IMR-90 (cell line): ENCODE measurements around the gene TRIM37. TPM values are rescaled to one million over a fixed set of nuclear protein-coding genes. Genes with fewer than 3 reads are reported as not detected.

Source experiments
- ATAC-seq: fragments of 200-7000 bp; cut with Tn5 transposase; 2 replicates; pipeline ENCODE4 v1.9.1; 2020; ENCODE audit warnings: low read depth, mild to moderate bottlenecking, moderate library complexity
- BruUV-seq: library from RNA; stranded (reverse); fragments of 400-500 nt; replicated peaks from 2 replicates; lab custom pipeline; 2021; lab: Mats Ljungman, UMichigan
- CTCF ChIA-PET: fragments of 300-600 bp; formaldehyde crosslinking; extraction: SDS; loops from one replicate; lab custom pipeline; 2021; ENCODE audit warnings: antibody characterized with exemption; lab: Yijun Ruan, JAX
- POLR2A ChIA-PET: fragments of 300-600 bp; sonication (Branson Sonifier 250); formaldehyde crosslinking; loops from one replicate; lab custom pipeline; 2022; ENCODE audit warnings: antibody characterized with exemption; ENCODE audit not compliant: unreplicated experiment; lab: Charles Lee
- DNase-seq: peaks from one replicate; pipeline ENCODE4 v3.0.0; 2013
- H2AFZ ChIP-seq: replicated peaks from 2 replicates; pipeline ENCODE3; 2013; ENCODE audit warnings: low read length, mild to moderate bottlenecking; ENCODE audit not compliant: poor library complexity
- H2AK5ac ChIP-seq: 2 replicates; pipeline ENCODE4 v1.6.1; 2013; ENCODE audit warnings: low read depth, low read length, inconsistent platforms
- H2AK9ac ChIP-seq: replicated peaks from 2 replicates; pipeline ENCODE3; 2013; ENCODE audit warnings: mild to moderate bottlenecking, low read depth, low read length, moderate library complexity; ENCODE audit not compliant: poor library complexity
- H2BK120ac ChIP-seq: 2 replicates; pipeline ENCODE4 v1.6.1; 2013; ENCODE audit warnings: low read depth, low read length, inconsistent platforms
- H2BK15ac ChIP-seq: 3 replicates; pipeline ENCODE4 v1.6.1; 2013; ENCODE audit warnings: low read depth, low read length, inconsistent platforms
- H2BK20ac ChIP-seq: 2 replicates; pipeline ENCODE4 v1.6.1; 2013; ENCODE audit warnings: low read depth, mild to moderate bottlenecking, inconsistent platforms, low read length, moderate library complexity
- H2BK5ac ChIP-seq: 2 replicates; pipeline ENCODE4 v1.6.1; 2013; ENCODE audit warnings: mild to moderate bottlenecking, low read depth, low read length, inconsistent platforms; ENCODE audit not compliant: poor library complexity, severe bottlenecking
- H3K14ac ChIP-seq: replicated peaks from 2 replicates; pipeline ENCODE4 v1.6.1; 2013; ENCODE audit warnings: low read depth, low read length, inconsistent platforms
- H3K18ac ChIP-seq: 2 replicates; pipeline ENCODE4 v1.6.1; 2013; ENCODE audit warnings: low read depth, low read length, control low read depth
- H3K23ac ChIP-seq: 2 replicates; pipeline ENCODE4 v1.6.1; 2013; ENCODE audit warnings: low read depth, low read length, inconsistent platforms
- H3K27ac ChIP-seq: 2 replicates; pipeline ENCODE4 v1.5.1; 2013; ENCODE audit warnings: mild to moderate bottlenecking, control low read depth, low read length; ENCODE audit not compliant: insufficient read depth
- H3K27me3 ChIP-seq: 2 replicates; pipeline ENCODE4 v1.6.1; 2013; ENCODE audit warnings: low read length; ENCODE audit not compliant: control insufficient read depth, insufficient read depth
- H3K36me3 ChIP-seq: 2 replicates; pipeline ENCODE4 v1.6.1; 2013; ENCODE audit warnings: low read length, mixed read lengths; ENCODE audit not compliant: control insufficient read depth, insufficient read depth
- H3K4ac ChIP-seq: 2 replicates; pipeline ENCODE4 v1.6.1; 2013; ENCODE audit warnings: low read depth, low read length, inconsistent platforms
- H3K4me1 ChIP-seq: 2 replicates; pipeline ENCODE4 v1.6.1; 2013; ENCODE audit warnings: low read length, mixed read lengths; ENCODE audit not compliant: control insufficient read depth, insufficient read depth
- H3K4me2 ChIP-seq: 2 replicates; pipeline ENCODE4 v1.6.1; 2013; ENCODE audit warnings: low read depth, mild to moderate bottlenecking, control low read depth, low read length, moderate library complexity
- H3K4me3 ChIP-seq: 2 replicates; pipeline ENCODE4 v1.5.1; 2013; ENCODE audit warnings: low read depth, mild to moderate bottlenecking, control low read depth, low read length, moderate library complexity; ENCODE audit not compliant: insufficient read depth
- H3K56ac ChIP-seq: 2 replicates; pipeline ENCODE4 v1.6.1; 2013; ENCODE audit warnings: low read length, inconsistent platforms; ENCODE audit not compliant: insufficient read depth; ENCODE audit errors: extremely low read depth
- H3K79me1 ChIP-seq, 2 experiments: 2 replicates each; pipeline ENCODE4 v1.6.1; 2013; ENCODE audit warnings: low read length in 2 of 2, inconsistent platforms in 1 of 2, low read depth in 1 of 2
- H3K9ac ChIP-seq: 2 replicates; pipeline ENCODE4 v1.6.1; 2013; ENCODE audit warnings: low read depth, low read length, control low read depth
- H3K9me1 ChIP-seq: 2 replicates; pipeline ENCODE4 v1.6.1; 2013; ENCODE audit warnings: low read length, inconsistent platforms; ENCODE audit not compliant: insufficient read depth
- H3K9me3 ChIP-seq: 2 replicates; pipeline ENCODE4 v1.6.1; 2013; ENCODE audit warnings: low read length; ENCODE audit not compliant: control insufficient read depth, insufficient read depth
- H4K20me1 ChIP-seq: 2 replicates; pipeline ENCODE4 v1.6.1; 2013; ENCODE audit warnings: low read length, inconsistent platforms; ENCODE audit not compliant: insufficient read depth
- H4K5ac ChIP-seq: 2 replicates; pipeline ENCODE4 v1.6.1; 2013; ENCODE audit warnings: mild to moderate bottlenecking, low read depth, low read length, control low read depth
- H4K8ac ChIP-seq, 2 experiments: 2 replicates each; pipeline ENCODE4 v1.6.1; 2013; ENCODE audit warnings: low read depth in 2 of 2, low read length in 2 of 2, control low read depth in 1 of 2, inconsistent platforms in 1 of 2
- H4K91ac ChIP-seq: 2 replicates; pipeline ENCODE4 v1.6.1; 2013; ENCODE audit warnings: low read depth, low read length, inconsistent platforms; ENCODE audit not compliant: insufficient read depth
- BHLHE40 ChIP-seq: fragments of 150-350 bp; IDR thresholded peaks from 2 replicates; pipeline ENCODE4 v1.6.1; 2016; ENCODE audit warnings: mild to moderate bottlenecking, low read depth, low read length
- CEBPB ChIP-seq: IDR thresholded peaks from 2 replicates; pipeline ENCODE4 v1.6.1; 2012; ENCODE audit warnings: low read depth, low read length, improper control_type of control experiment
- CHD1 ChIP-seq: IDR thresholded peaks from 2 replicates; pipeline ENCODE4 v1.6.1; 2012; ENCODE audit warnings: low read depth, low read length, improper control_type of control experiment
- CTCF ChIP-seq: conservative IDR thresholded peaks from 2 replicates; pipeline ENCODE4 v1.5.1; 2012; ENCODE audit warnings: mild to moderate bottlenecking, low read depth, low read length, improper control_type of control experiment
- ELK1 ChIP-seq: fragments of 150-350 bp; IDR thresholded peaks from 2 replicates; pipeline ENCODE4 v1.6.1; 2016; ENCODE audit warnings: low read depth, mild to moderate bottlenecking, low read length, moderate library complexity, borderline replicate concordance
- FOS ChIP-seq: fragments of 150-350 bp; IDR thresholded peaks from 2 replicates; pipeline ENCODE4 v1.6.1; 2016; ENCODE audit warnings: low read depth, low read length
- MAFK ChIP-seq: IDR thresholded peaks from 2 replicates; pipeline ENCODE4 v1.6.1; 2012; ENCODE audit warnings: low read depth, low read length, improper control_type of control experiment
- MAZ ChIP-seq: IDR thresholded peaks from 2 replicates; pipeline ENCODE4 v1.6.1; 2012; ENCODE audit warnings: low read depth, mild to moderate bottlenecking, low read length, improper control_type of control experiment, moderate library complexity, borderline replicate concordance
- MXI1 ChIP-seq: IDR thresholded peaks from 2 replicates; pipeline ENCODE4 v1.6.1; 2012; ENCODE audit warnings: low read depth, mild to moderate bottlenecking, low read length, moderate library complexity, borderline replicate concordance
- NFE2L2 ChIP-seq: fragments of 150-350 bp; IDR thresholded peaks from 2 replicates; pipeline ENCODE4 v1.6.1; 2016; ENCODE audit warnings: low read depth, mild to moderate bottlenecking, low read length
- POLR2A ChIP-seq: IDR thresholded peaks from 2 replicates; pipeline ENCODE4 v1.6.1; 2012; ENCODE audit warnings: mild to moderate bottlenecking, low read depth, low read length
- RAD21 ChIP-seq: IDR thresholded peaks from 2 replicates; pipeline ENCODE4 v1.6.1; 2012; ENCODE audit warnings: low read length, improper control_type of control experiment
- RCOR1 ChIP-seq: IDR thresholded peaks from 2 replicates; pipeline ENCODE4 v1.6.1; 2012; ENCODE audit warnings: mild to moderate bottlenecking, low read length, improper control_type of control experiment; ENCODE audit not compliant: insufficient replicate concordance
- RFX5 ChIP-seq: IDR thresholded peaks from 2 replicates; pipeline ENCODE4 v1.8.0; 2012; ENCODE audit warnings: low read depth, mild to moderate bottlenecking, low read length, moderate library complexity
- SMC3 ChIP-seq: fragments of 150-350 bp; IDR thresholded peaks from 2 replicates; pipeline ENCODE4 v1.6.1; 2016; ENCODE audit warnings: low read depth, mild to moderate bottlenecking, antibody characterized with exemption, low read length, moderate library complexity
- USF2 ChIP-seq: fragments of 150-350 bp; IDR thresholded peaks from 2 replicates; pipeline ENCODE4 v1.6.1; 2017; ENCODE audit warnings: mild to moderate bottlenecking, antibody characterized with exemption, low read length, low read depth
- WGBS, 2 experiments: methylation state at CpG; one replicate each; pipeline versions ENCODE4 v1.1.5 to v1.1.7; 2013; ENCODE audit warnings: missing lambda C conversion rate in 2 of 2; ENCODE audit not compliant: insufficient read length in 1 of 2; ENCODE audit errors: extremely low coverage in 2 of 2; 5-methylcytosine and 5-hydroxymethylcytosine counted together
- dilution Hi-C: fragments of 300-500 bp; cut with HindIII; formaldehyde crosslinking; loops from one replicate; pipeline ENCODE4 v1.14.3; 2018; ENCODE audit warnings: low sequenced_read_pairs; ENCODE audit not compliant: unreplicated experiment
- in situ Hi-C: fragments of 300-500 bp; cut with MboI; formaldehyde crosslinking; loops from 3 replicates; pipeline ENCODE4 v1.14.3; 2019; ENCODE audit warnings: low sequenced_read_pairs, inconsistent platforms, mixed read lengths
- intact Hi-C: fragments of 100-400 bp; cut with micrococcal nuclease; formaldehyde crosslinking; loops from 2 replicates; pipeline ENCODE4 v1.10.0; 2022
- polyA plus RNA-seq, 3 experiments: library from polyadenylated mRNA; depleted of rRNA; stranded (reverse); fragments of >200 nt; gene quantifications; 2 replicates each; pipeline ENCODE4 v1.2.3, GENCODE V29; 2012; ENCODE audit warnings: low replicate concordance in 1 of 3
- total RNA-seq: library from RNA; depleted of rRNA; stranded (reverse); fragments of >200 nt; gene quantifications from 2 replicates; pipeline ENCODE4 v1.2.3, GENCODE V29; 2012

The TRIM37 gene
- total and polyA plus RNA-seq, 2 of the 4 experiments (the other 2 are of a cell fraction) = 12.1 to 24.9 TPM

GRCh38 chr17:58999500-58999899 is 107.2 kb downstream of the TRIM37 start:
- Histone ChIP-seq H2AK5ac (no peak overlapping the region), H3K4me1 (peaks cover 10% of the 10 kb centered on the region), H3K18ac (no peak overlapping the region), H3K27ac (no peak overlapping the region), H3K56ac (no peak overlapping the region), H3K27me3 (no peaks in the 10 kb centered on the region), H3K9ac (no peak overlapping the region), H3K4me3 (no peak overlapping the region), H3K9me3 (no peaks in the 10 kb centered on the region), H4K91ac (no peak overlapping the region), H2BK5ac (no peak overlapping the region), H4K20me1 (no peaks in the 10 kb centered on the region), H2BK15ac (no peak overlapping the region), H3K4me2 (no peak overlapping the region), H2BK20ac (no peak overlapping the region), H2AFZ (no peak overlapping the region), H3K23ac (no peak overlapping the region), H3K79me1 (peaks cover 0 to 4% of the 10 kb centered on the region in 2 experiments; a peak in 1 of 4 replicates), H4K8ac (no peak overlapping the region), H3K4ac (no peak overlapping the region), H4K5ac (no peak overlapping the region), H3K36me3 (peaks cover 3% of the 10 kb centered on the region; the same call in 1 of the 2 replicates), H3K14ac (no peak overlapping the region), H2AK9ac (no peak overlapping the region), H2BK120ac (no peak overlapping the region), H3K9me1 (no peaks in the 10 kb centered on the region; the same call in 1 of the 2 replicates)
- intact Hi-C loops = no loop called here
- ATAC-seq (no peak), DNase-seq (no peak)
- TF ChIP-seq SMC3 (no peak), RFX5 (no peak), CHD1 (no peak), ELK1 (no peak), RCOR1 (no peak), NFE2L2 (no peak), POLR2A (no peak), RAD21 (no peak), MAZ (no peak), FOS (no peak), MXI1 (no peak), CTCF (no peak), MAFK (no peak), CEBPB (no peak), USF2 (no peak), BHLHE40 (no peak)
- ChIA-PET CTCF (no interaction called here), POLR2A (no interaction called here)
- in situ Hi-C loops = loop anchor here (5.0 kb wide), 1 partner anchor 477 kb away; no protein-coding TSS in a partner anchor
- BruUV-seq = no TSS peak
- no CpG with 5 or more reads among the region's 1 CpG for WGBS, 2 experiments
- dilution Hi-C loops = no loop called here
